Gastroesophageal sphincter (tissue), 4 donors: Measurements from ENCODE around the gene PLA2G4D. TPM values are rescaled to one million over a fixed set of nuclear protein-coding genes. Genes with fewer than 3 reads are reported as not detected.
"Not testable (repeated sequence)": the region's sequence is repeated elsewhere in the genome, so short reads cannot be mapped to it uniquely, and the experiment has no call there.

ENCODE experiments used
- ATAC-seq: fragments of 150-250 bp; one replicate; pipeline ENCODE4 v1.9.1; 2016; ENCODE audit warnings: mild to moderate bottlenecking, moderate library complexity
- H3K27ac ChIP-seq, 4 donors: fragments of 200-600 bp; sonication (generic) in 3 of 4; 1 replicate in 3 of 4; 2 replicates in 1 of 4; pipeline ENCODE4 v1.5.1; 2016 to 2019
- H3K27me3 ChIP-seq: fragments of 200-600 bp; sonication (generic); one replicate; pipeline ENCODE4 v1.5.1; 2019
- H3K36me3 ChIP-seq, 2 donors: fragments of 200-600 bp; sonication (generic); one replicate each; pipeline ENCODE4 v1.5.1; 2019; ENCODE audit warnings: control low read depth in 1 of 2
- H3K4me1 ChIP-seq, 3 donors: fragments of 200-600 bp; sonication (generic); 1 replicate in 2 of 3; 2 replicates in 1 of 3; pipeline ENCODE4 v1.5.1; 2016 to 2019; ENCODE audit warnings: control low read depth in 2 of 3
- H3K4me3 ChIP-seq, 2 donors: fragments of 200-600 bp; sonication (generic); one replicate each; pipeline ENCODE4 v1.5.1; 2019; ENCODE audit warnings: mild to moderate bottlenecking in 1 of 2, moderate library complexity in 1 of 2
- H3K9me3 ChIP-seq, 3 donors: fragments of 200-600 bp; sonication (generic); one replicate each; pipeline ENCODE4 v1.5.1; 2017 to 2019; ENCODE audit warnings: control low read depth in 2 of 3
- CTCF ChIP-seq, 4 experiments: fragments of 200-600 bp in 2 of 4; fragments of 450-650 bp in 2 of 4; sonication (generic) in 1 of 4; IDR thresholded peaks; one replicate each; pipeline ENCODE4 v1.5.1; 2017 to 2019; ENCODE audit warnings: antibody characterized with exemption in 4 of 4, mild to moderate bottlenecking in 2 of 4, moderate library complexity in 2 of 4
- EP300 ChIP-seq: sonication (generic); formaldehyde crosslinking; IDR thresholded peaks from one replicate; pipeline ENCODE4 v1.6.1; 2017; ENCODE audit warnings: antibody characterized with exemption, mild to moderate bottlenecking
- POLR2A ChIP-seq, 2 donors: fragments of 450-650 bp; IDR thresholded peaks; one replicate each; pipeline ENCODE4 v1.6.1; 2017; ENCODE audit warnings: antibody characterized with exemption in 2 of 2, mild to moderate bottlenecking in 2 of 2, moderate library complexity in 1 of 2
- POLR2AphosphoS5 ChIP-seq: sonication (generic); formaldehyde crosslinking; IDR thresholded peaks from one replicate; pipeline ENCODE4 v1.6.1; 2017; ENCODE audit warnings: antibody characterized with exemption
- WGBS, 2 donors: methylation state at CpG; one replicate each; pipeline ENCODE4 v1.1.5; 2018; ENCODE audit warnings: low coverage in 1 of 2; 5-methylcytosine and 5-hydroxymethylcytosine counted together
- total RNA-seq, 4 donors: library from RNA; depleted of rRNA; stranded (reverse); fragments of >200 nt; gene quantifications; one replicate each; pipeline ENCODE4 v1.1.0, GENCODE V29; 2016

PLA2G4D gene
- total RNA-seq, 4 donors from 2014 or later: not detected

GRCh38 chr15:42092398-42093318, 1.7 kb downstream of the PLA2G4D start:
- H3K4me1 ChIP-seq: peaks cover 0 to 11% (median 0%) of the 10 kb centered on the region in 3 donors
- TF ChIP-seq EP300 (no peak), CTCF (IDR thresholded peaks at IDR 0.05) (no peak), POLR2A (IDR thresholded peaks at IDR 0.05) (no peak), POLR2AphosphoS5 (no peak)

GRCh38 chr15:42091753-42092397, 2.5 kb downstream of the PLA2G4D start:
- not testable (repeated sequence) for H3K27me3 ChIP-seq, H3K4me3 ChIP-seq, H3K27ac ChIP-seq, ATAC-seq, H3K36me3 ChIP-seq, H3K9me3 ChIP-seq
- H3K4me1 ChIP-seq: peaks cover 0 to 11% (median 0%) of the 10 kb centered on the region in 3 donors
- 82% methylated on average over 8 of the region's 14 CpGs; no CpG with 5 or more reads in 1 of the 2 donors for WGBS, 2 donors

More at GRCh38 chr15:42092398-42093318, 1.7 kb downstream of the PLA2G4D start:
- Histone ChIP-seq H3K27me3 (peaks cover 1% of the 10 kb centered on the region), H3K4me3 (no peak overlapping the region), H3K9me3 (no peaks in the 10 kb centered on the region), H3K36me3 (no peaks in the 10 kb centered on the region), H3K27ac (no peak overlapping the region)
- WGBS, 2 donors: 27 to 50% methylated on average over 2 to 4 of the region's 21 CpGs
- ATAC-seq: peak; percentile 43

GRCh38 chr15:42090781-42091180, 3.6 kb downstream of the PLA2G4D start:
- ATAC-seq: no peak

GRCh38 chr15:42090370-42090769, 4.0 kb downstream of the PLA2G4D start:
- no peaks in the 10 kb centered on the region for H3K36me3 ChIP-seq
- TF ChIP-seq POLR2AphosphoS5 (no peak), EP300 (no peak)
- peaks cover 7% of the 10 kb centered on the region for H3K27me3 ChIP-seq
- 45 to 80% methylated on average over 2 to 6 of the region's 7 CpGs for WGBS, 2 donors
- H3K4me3 ChIP-seq: no peak overlapping the region
- peaks cover 0 to 11% (median 0%) of the 10 kb centered on the region in 3 donors for H3K4me1 ChIP-seq
- no peaks in the 10 kb centered on the region for H3K9me3 ChIP-seq
- ATAC-seq: no peak
- H3K27ac ChIP-seq: no peak overlapping the region

More at GRCh38 chr15:42090781-42091180, 3.6 kb downstream of the PLA2G4D start:
- TF ChIP-seq EP300: no peak
- TF ChIP-seq POLR2AphosphoS5: no peak
- no peak for TF ChIP-seq CTCF (IDR thresholded peaks at IDR 0.05)
- TF ChIP-seq POLR2A (IDR thresholded peaks at IDR 0.05): no peak
- Histone ChIP-seq H3K9me3 (no peaks in the 10 kb centered on the region), H3K4me1 (peaks cover 0 to 11% (median 0%) of the 10 kb centered on the region in 3 donors), H3K27ac (no peak overlapping the region), H3K4me3 (no peak overlapping the region), H3K27me3 (peaks cover 7% of the 10 kb centered on the region), H3K36me3 (no peaks in the 10 kb centered on the region)
- 64% methylated on average over 3 to 9 of the region's 9 CpGs for WGBS, 2 donors

GRCh38 chr15:42089942-42090341, 4.4 kb downstream of the PLA2G4D start:
- Histone ChIP-seq H3K36me3 (no peaks in the 10 kb centered on the region), H3K4me3 (no peak overlapping the region), H3K9me3 (no peaks in the 10 kb centered on the region), H3K4me1 (peaks cover 0 to 11% (median 0%) of the 10 kb centered on the region in 3 donors), H3K27me3 (peaks cover 8% of the 10 kb centered on the region), H3K27ac (no peak overlapping the region)
- WGBS, 2 donors: 71 to 94% methylated on average over 2 to 3 of the region's 4 CpGs
- TF ChIP-seq CTCF (IDR thresholded peaks at IDR 0.05): no peak
- no peak for TF ChIP-seq POLR2A (IDR thresholded peaks at IDR 0.05)
- TF ChIP-seq POLR2AphosphoS5: no peak
- no peak for TF ChIP-seq EP300
- ATAC-seq: no peak
